Muscle of back (tissue), 11 donors: Measurements from ENCODE around the gene RAB15. TPM values are rescaled to one million over a fixed set of nuclear protein-coding genes. Genes with fewer than 3 reads are reported as not detected.

Experiments
- DNase-seq, 3 donors: peaks; one replicate each; pipeline versions ENCODE4 v3.0.0 to v3.0.0-alpha.2; 2013
- polyA plus RNA-seq, 10 donors: library from polyadenylated mRNA; unstranded; fragments of 120-200 nt; gene quantifications; one replicate each; pipeline ENCODE4 v1.2.1, GENCODE V29; 2013; ENCODE audit not compliant: insufficient read length in 10 of 10

The RAB15 gene
- polyA plus RNA-seq, 10 donors, result 22.1 to 38.9 (median 25.6) TPM

DNA sequence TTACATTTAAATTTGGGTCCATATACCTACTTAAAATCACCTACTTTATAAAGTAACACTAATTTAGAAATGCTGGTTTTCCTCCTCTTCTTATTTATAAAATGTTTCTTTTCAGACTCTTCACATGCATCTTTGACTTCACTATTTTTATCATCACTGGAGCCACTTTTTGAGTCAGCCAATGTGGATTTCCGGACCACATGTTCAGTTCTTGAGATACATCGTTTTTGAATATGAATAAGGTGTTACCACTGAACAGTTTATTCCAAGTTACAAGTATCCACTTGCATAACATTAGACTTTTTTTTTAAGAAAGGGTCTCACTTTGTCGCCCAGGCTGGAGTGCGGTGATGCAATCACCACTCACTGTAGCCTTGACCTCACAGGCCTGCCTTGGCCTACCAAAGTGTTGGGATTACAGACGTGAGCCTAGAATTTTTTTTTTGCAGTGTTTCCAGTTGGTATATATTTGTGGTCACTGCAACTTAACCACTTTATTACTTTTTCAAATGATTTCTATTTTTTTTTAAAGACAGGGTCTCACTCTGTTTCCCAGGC, 20.3 kb upstream of the RAB15 start:
- DNase-seq, result no peak

DNA sequence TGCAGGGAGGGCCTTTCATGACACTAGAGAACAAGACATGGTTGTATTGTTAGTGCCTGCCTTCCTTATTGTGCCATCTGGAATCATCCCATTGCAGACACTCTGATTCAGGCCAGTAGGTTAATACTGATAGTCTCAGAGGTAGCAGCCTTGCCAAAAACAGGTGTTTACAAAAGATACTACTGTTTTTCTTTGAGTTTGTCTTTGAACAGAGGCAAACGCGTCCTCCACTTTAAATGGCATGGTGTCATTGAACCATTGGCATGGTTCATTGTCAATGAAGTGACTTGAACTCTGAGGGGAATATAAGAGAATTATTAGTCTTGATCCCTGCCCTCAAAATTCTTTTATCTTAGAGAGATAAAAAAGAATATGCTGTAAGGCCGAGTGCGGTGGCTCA, 18.8 kb upstream of the RAB15 start:
- DNase-seq, result no peak

DNA sequence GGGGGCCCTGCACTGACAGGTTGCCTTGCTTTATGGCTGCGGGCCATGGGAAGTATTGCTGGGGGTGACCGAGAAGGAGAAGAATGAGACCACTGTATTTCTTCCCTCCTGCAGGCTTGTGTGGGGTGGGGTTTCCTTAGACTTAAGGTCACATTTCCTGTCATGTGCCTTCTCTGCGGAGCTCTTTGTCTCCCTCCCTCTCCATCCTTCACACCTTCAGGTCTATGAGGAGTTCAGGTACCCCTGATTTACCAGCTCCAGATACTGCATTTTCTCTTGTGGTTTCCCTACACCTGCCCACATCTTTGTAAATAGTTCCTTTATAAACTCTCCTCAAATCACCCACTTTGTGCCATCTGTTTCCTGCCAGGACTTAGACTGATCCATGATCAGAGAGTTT, 18.2 kb upstream of the RAB15 start:
- DNase-seq, result no peak

DNA sequence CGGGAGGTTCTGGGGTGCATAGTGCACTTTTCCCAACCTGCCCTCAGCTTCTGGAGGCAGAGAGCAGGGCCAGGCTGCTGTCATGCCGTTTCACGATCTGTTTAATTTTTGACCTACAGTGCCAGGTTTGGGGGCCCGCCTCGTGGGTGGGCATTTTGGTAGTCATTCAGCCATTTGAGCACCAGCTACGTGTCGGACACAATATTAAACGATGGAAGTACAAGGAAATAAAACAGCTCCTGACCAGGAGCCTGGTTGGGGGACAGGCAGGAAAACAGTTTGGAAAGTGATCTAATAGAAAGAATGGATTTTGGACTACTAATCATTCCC, 15.3 kb upstream of the RAB15 start:
- DNase-seq, result no peak

DNA sequence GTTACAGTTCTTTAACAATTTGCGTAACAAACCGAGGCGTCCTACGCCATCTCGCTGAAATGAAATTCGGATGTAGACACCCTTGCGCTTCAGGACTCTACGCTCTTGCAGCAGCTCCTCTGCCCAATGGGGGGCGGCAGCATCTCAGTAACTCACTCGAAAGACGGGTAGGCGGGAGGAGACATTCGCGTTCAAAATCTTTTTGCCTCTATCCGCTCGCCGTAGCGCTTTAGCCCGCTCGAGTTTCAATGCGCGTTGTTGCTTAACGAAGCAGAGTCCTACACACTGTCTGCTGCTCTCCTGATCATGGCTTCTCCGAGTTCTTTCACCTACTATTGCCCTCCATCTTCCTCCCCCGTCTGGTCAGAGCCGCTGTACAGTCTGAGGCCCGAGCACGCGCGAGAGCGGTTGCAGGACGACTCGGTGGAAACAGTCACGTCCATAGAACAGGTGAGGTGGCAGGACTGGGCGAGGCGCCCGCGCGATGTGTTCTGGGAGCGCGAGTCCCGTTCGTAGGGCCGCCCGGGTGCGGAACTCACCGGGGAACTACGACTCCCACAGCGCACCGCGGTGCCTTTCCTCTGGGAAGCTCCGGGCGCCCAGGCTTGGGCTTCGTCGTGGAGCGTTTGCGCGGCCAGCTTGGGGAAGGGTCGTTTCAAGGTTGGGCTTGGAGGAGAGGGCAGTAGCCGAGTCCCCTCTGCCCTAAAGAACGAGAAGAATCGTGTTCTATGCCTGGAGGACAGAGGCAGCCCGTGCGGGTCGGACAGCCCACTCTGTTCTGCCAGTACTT, 14.7 kb upstream of the RAB15 start, which contains the start of gene FNTB:
Gene FNTB, plus strand, starts transcription at position 248 of the 790 bp plus-strand sequence. Its CDS starts 59 bp downstream, at position 307.
- peak; percentile 97 to 99 (median 98) for DNase-seq

DNA sequence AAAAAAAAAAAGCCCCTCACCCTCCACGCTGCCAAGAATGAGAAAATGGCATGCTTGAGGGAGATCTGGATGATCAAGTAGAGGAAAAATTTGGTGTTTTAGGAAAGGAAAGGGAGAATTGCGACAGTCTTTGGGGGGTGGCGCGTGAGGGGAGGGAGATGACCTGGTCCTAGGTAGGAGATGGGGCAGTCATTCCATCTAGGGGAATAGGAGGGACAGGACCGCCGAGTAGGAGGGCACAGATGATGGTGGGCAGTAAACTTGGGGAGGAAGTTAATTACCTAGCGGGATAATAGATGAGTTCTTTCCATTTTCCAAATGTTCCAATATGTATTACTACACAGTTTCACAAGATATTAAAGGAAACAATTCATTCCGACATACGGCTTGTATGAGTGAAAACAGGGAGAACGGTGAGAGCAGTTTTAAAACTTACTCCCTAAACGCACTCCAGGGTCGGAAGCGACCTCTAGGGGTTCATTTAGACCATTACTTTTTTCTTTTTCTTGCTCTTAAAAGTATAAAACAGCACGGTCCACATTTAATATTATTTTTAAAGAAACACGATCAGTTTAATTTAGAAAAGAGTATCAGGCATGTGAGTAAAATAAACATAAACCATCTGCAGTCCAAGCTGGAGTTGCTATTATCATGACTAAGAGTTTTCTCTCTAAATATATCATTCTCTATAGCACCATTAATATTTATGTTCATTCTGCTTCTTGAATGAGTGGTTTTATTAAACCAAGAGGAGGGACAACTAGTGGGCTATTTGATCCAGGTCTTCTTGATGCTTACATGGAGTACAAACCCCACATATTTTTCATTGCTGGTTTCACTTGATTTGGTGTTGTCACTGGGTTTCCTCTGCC, 11.5 kb upstream of the RAB15 start:
- peak in 1 of 3 donors; percentile 72 for DNase-seq

DNA sequence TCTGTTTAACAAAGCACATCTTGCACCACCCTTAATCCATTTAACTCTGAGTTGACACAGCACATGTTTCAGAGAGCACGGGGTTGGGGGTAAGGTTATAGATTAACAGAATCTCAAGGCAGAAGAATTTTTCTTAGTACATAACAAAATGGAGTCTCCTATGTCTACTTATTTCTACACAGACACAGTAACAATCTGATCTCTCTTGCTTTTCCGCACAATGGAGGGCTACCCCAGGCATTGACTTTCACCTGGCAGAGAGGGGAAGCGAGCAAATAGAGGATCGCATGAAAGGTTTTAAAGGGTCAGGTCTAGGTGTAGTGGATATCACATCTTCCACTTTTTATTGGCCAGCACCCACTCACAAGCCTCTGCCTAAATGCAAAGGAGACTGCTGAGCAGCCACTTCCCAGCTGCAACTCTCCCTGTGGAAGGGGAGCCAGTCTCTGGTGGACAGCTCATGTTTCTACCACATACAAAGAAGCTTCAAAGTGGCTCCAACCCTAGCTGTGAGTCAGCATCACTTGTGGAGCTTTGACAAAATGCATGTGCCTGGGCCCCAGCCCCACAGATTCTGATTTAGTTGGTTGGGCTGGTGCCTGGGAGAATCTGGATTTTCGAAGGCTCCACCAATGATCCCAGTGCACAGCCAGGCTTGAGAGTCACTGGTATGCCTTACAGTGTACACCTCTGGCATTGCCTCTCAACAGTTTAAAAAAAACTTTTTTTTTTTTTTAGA, 7.4 kb upstream of the RAB15 start:
- DNase-seq, result no peak

DNA sequence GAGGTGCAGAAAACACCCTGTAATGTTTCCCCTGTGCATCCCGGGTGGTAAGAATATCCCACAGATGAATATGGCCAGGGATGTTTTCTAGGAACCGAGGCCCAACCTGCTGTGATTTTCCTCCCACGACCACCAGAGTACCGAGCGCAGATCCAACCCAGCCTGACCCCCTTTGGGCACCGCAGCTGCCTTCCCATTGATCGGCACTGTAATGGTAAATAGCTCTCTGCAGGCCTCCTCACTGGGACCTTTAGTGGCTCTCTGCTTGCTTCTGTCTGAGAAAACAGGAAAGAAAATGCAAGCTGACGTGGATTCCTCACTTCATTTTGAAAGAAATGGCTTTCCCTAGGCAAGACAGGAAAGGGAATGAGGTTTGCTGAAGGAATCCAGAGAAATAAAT, 2.4 kb upstream of the RAB15 start:
- no peak for DNase-seq

DNA sequence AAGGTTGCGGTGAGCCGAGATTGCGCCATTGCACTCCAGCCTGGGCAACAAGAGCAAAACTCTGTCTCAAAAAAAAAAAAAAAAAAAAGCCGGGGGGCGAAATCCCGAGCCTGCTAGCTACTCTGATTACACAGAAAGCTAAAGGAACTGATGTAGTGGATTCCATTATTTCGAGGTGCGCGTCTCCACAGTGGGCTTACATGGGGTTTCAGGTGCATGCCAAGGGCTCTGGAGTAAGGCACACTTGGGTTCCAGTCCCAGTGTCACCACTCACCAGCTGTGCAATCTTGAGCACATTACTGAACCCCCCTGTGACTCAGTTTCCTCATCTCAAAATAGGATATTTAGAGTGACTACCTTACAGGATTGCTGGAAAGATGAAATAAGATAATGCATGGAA, 1.7 kb upstream of the RAB15 start:
- DNase-seq, result no peak

DNA sequence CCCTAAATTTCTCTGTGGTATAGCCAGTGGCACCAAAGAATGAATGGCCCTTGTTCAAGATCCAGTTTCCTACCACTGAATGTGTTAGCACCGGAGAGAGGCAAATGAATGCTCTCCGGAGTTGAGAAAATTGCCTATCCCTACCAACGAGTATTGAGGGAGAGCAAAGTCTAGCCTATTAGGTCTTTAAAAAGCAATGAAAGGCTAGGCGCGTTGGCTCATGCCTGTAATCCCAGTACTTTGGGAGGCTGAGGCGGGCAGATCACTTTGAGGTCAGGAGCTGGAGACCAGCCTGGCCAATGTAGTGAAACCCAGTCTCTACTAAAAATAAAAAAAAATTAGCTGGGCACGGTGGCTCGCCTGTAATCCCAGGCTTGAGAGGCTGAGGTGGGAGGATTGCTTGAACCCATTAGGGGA, 898 bp upstream of the RAB15 start:
- no peak for DNase-seq

DNA sequence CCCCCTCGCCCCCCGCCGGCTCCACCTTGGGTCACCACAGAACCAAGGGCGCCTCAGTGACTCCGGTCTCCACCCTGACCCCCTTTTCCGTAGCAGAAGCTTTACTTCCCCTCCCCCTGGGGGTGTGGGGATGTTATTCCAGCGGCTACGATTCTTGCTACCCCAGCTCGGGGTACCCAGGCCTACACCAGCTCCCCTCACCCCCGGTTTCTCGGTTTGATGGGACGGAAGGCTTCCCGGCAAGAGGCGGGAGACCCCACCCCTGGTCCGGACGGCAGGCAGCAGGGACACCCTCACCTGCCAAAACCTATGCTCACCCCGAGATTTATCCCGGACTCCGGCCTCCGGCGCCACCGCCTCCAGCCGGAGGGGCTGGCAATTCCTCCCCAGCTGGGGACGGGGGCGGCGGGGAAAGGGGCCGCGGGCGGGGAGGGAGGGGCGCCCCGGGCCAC, 619 bp downstream of the RAB15 start:
- DNase-seq, result peak in 1 of 3 donors; percentile 50

DNA sequence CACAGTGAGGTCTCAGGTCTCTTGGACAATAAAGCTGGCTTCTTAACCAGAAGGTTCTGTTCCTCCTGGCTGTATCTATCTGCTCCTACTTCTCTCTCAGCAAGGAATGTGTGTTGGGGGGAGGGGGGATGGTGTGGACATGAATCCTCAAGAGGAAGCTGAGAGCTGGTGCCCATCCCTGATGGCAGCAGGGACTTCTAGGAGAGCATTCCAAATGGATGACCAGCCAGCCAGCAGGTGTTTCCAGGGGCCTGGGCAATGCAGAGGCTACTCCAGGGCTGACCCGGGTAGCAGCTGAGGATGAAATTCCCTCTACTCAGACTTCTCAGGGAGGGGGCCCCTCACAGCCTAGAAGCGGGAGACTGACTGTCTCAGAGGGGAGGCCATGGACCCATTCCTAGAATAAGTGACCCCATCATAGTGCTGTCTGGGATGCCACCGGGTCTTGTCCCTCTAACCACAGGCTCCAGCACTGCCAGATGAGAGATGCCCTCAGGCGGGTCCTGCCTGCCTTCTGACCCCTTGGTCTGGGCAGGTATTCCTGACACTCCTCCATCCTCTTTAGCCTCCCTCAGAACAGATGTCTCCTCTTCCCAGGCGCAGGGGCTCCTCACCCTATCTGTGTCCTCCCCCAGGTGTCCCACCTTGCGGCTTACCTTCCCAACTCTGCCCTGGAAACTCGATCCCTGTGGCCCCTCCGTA, 1.2 kb downstream of the RAB15 start:
- DNase-seq, result peak in 2 of 3 donors; percentile 29 to 37

DNA sequence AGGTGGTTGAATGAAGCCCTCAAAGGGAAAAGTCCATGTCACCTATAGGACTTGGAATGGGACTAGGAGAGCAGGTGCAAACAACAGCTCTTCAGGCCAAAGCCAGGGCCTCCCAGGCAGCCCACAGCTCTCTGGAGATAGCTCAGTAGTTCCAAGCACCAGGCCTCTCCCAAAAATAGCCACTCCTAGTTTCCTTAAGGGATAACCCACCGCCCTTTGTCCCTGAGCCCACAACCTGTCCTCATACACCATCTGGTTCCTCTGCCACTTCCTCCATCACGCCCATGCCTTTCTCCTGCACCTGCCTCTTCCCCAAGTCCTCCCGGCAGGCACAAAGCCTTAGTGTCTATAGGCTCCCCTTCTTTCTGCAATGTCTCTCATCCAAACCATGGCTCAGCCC, 2.1 kb downstream of the RAB15 start:
- no peak for DNase-seq

DNA sequence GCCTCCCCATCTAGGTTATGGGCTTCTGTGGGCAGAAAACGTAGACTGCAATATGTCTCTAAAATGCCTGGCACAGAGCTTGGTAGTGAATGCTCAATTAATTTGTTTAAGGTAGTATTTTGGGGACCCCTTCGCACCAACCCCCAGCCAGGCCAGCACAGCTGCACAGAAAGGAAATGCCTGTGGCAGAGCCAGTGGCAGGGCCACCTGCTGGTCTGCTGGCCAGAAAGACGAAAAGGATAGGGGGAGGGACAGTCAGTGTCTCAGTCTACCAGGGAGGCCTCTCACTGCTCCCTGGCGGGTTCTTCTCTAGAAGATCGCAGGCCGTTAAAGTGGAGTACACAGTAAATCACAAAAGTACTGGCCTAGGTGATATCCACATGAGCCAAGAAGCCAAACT, 3.5 kb downstream of the RAB15 start:
- no peak for DNase-seq

DNA sequence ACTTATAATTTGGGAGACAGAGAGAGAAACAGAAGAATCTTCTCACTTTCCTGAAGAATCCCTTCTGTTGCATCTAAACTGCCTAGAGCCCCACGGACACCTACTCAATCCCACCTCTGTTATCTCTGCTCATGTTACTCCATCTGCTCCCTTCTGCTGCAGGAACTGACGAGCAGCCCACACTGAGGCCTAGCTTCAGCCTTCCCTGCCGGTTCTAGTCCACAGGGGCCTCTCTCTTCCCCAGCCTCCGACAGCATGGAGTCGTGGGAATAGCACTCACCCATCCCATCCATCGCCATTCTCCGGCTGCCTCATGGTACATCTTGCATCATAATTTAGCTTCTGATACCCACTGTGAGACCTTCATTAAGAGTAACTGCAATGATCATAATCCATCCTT, 4.0 kb downstream of the RAB15 start:
- no peak for DNase-seq

DNA sequence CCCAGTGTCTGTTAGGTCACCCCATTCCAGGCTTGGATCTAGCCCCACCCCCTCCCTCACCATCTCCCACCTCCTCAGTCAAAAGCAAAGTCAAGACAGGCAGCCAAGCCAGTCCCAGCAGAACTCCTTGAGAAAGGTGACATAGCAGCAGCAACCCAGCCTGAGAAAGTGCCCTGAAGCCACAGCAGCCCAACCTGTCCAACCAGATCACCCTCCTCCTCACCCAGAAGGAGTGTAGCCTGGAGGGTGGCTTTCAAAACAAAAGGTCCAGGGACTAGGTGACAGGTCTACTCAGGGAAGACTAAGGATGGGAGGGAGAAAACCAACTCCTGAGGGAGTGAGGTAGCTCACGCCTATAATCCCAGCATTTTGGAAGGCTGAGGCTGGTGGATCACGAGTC, 5.2 kb downstream of the RAB15 start:
- DNase-seq, result no peak

DNA sequence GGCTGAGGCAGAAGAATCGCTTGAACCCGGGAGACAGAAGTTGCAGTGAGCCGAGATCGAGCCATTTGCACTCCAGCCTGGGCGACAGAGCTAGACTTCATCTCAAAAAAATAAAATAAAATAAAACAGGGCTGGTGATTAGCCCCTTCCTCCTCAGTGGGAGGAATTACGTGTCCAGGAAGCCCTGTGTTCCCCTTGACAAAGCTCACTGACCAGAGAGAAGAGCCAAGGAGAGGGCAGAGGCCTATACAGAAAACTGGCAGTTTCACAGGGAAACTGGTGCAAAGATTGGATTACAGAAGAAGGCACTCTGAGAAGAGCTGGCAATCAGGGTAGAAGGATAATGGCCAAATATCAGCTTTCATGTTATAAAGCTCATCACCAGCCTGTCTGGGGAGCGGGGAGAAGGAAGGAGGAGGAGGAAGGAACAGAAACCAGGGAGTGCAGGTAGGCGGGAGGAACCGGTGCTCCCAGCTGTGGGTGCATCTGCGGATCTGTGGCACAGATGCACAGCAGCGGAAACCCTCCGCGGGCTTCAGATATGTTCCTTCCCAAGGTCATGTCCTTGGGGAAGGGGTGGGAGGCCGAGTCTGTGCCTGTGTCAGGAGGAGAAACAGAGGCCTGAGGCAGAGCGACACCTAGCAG, 6.7 kb downstream of the RAB15 start:
- DNase-seq, result no peak

DNA sequence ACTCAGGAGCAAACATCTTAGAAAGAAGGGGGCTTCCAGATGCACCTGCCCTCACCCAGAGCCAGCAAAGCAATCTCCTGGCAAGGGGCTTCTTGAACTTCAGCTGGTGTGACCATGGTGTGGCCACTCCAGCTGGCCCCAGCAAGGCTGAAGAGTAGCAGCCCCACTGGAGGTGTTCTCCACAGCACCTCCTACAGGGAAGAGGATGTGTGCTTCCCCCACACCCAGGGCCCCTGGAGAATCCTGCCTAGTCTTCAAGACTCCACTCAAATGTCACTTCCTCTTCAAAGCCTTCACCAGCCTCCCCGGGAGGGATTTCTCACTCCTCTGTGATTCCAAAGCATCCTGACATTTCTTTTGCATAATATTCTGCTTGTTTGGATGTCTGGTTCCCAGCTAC, 8.5 kb downstream of the RAB15 start:
- DNase-seq, result no peak

DNA sequence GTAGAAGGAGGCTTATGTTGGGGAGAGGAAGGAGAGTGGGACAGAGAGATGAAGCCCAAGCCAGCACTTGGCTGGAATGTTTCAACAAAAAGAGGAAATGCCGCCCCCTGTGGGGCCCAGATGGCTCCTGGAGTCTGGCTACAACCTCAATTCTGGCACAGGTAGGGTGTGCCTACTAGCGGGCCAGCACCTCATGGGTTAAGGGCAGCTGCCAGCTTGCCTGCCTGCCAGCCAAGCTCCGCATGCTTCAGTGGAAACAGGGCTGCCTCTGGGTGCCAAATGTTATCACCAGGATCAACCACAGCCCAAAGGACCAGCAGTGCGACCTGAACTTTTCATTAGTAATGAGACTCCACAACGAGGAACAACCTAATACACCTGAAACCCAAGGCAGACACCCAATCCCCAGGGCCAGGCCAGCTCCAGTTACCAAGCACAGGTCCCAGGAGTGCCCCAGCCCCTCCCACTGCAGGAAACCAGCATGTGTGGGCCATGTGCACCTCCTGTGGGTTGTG, 11.3 kb downstream of the RAB15 start:
- DNase-seq, result peak in 1 of 3 donors; percentile 20

DNA sequence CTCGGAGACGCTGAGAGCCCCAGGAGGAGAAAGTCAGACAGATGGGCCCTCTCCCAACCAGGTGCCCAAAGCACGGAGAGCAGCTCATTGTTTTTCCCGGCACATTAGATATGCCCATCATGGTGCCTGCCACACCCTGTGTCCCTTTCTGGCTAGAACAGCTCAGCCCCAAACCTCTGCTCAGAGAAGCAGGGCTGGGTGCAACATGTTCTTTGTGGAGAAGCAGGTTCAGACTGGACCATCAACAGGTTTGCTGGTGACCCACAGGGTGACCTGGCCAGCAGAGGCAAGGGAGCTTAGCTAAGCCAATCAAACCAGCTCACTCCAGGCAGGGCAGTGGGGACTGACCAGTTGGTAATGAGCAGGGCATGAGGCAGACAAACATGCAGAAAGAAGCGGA, 13.4 kb downstream of the RAB15 start:
- DNase-seq, result no peak

DNA sequence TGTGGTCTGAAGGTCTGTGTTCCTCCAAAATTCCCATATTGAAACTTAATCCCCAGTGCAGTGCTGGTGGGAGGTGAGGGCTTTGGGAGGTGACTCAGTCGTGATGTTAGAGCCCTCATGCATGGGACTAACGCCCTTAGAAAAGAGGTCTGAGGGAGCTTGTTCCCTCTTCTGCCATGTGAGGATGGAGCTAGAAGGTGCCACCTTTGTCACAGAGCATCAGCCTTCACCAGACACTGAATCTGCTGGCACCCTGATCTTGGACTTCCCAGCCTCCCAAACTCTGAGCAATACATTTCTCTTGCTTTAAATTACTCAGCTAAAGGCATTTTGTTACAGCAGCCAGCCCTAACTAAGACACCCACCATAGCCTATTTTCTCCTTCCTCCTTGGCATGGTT, 13.9 kb downstream of the RAB15 start:
- DNase-seq, result no peak
